H9 (cell line): ENCODE measurements around the gene MYLK4. TPM values are rescaled to one million over a fixed set of nuclear protein-coding genes. Genes with fewer than 3 reads are reported as not detected.

Source experiments
- DNase-seq: peaks from one replicate; pipeline ENCODE4 v3.0.0-alpha.2; 2017
- H2AFZ ChIP-seq: one replicate; pipeline ENCODE4 v1.6.1; 2013; ENCODE audit warnings: mild to moderate bottlenecking, low read length, control low read depth, moderate library complexity
- H2AK5ac ChIP-seq: 2 replicates; pipeline ENCODE4 v1.6.1; 2013; ENCODE audit warnings: low read length, control low read depth, mixed read lengths; ENCODE audit not compliant: insufficient read length
- H2BK120ac ChIP-seq: one replicate; pipeline ENCODE4 v1.6.1; 2013; ENCODE audit warnings: low read depth, mild to moderate bottlenecking, low read length, control low read depth, inconsistent platforms; ENCODE audit not compliant: poor library complexity, severe bottlenecking
- H2BK12ac ChIP-seq: 2 replicates; pipeline ENCODE4 v1.6.1; 2013; ENCODE audit warnings: low read length, control low read depth, mixed read lengths, low read depth; ENCODE audit not compliant: insufficient read length
- H2BK15ac ChIP-seq: 2 replicates; pipeline ENCODE4 v1.6.1; 2013; ENCODE audit warnings: low read depth, low read length, control low read depth
- H2BK20ac ChIP-seq: one replicate; pipeline ENCODE4 v1.6.1; 2013; ENCODE audit warnings: low read depth, mild to moderate bottlenecking, low read length, control low read depth, inconsistent platforms; ENCODE audit not compliant: poor library complexity, severe bottlenecking
- H2BK5ac ChIP-seq: 2 replicates; pipeline ENCODE4 v1.6.1; 2013; ENCODE audit warnings: low read length, control low read depth, mixed read lengths; ENCODE audit not compliant: insufficient read length
- H3K14ac ChIP-seq: 2 replicates; pipeline ENCODE4 v1.6.1; 2013; ENCODE audit warnings: low read length, control low read depth; ENCODE audit not compliant: insufficient read depth
- H3K18ac ChIP-seq: 2 replicates; pipeline ENCODE4 v1.6.1; 2013; ENCODE audit warnings: low read depth, mild to moderate bottlenecking, mixed read lengths, low read length, control low read depth; ENCODE audit not compliant: insufficient read length
- H3K23ac ChIP-seq: 2 replicates; pipeline ENCODE4 v1.6.1; 2013; ENCODE audit warnings: low read length, control low read depth, mixed read lengths, low read depth; ENCODE audit not compliant: insufficient read length
- H3K23me2 ChIP-seq: 2 replicates; pipeline ENCODE4 v1.6.1; 2013; ENCODE audit warnings: low read depth, mild to moderate bottlenecking, mixed read lengths, low read length, control low read depth; ENCODE audit not compliant: insufficient read length, poor library complexity, severe bottlenecking
- H3K27ac ChIP-seq: 2 replicates; pipeline ENCODE4 v1.5.1; 2013; ENCODE audit warnings: low read length, control low read depth, mixed read lengths, low read depth; ENCODE audit not compliant: insufficient read length
- H3K27me3 ChIP-seq: 2 replicates; pipeline ENCODE4 v1.6.1; 2013; ENCODE audit warnings: low read length, control low read depth, inconsistent platforms; ENCODE audit not compliant: insufficient read depth
- H3K4ac ChIP-seq: 2 replicates; pipeline ENCODE4 v1.6.1; 2013; ENCODE audit warnings: low read depth, mild to moderate bottlenecking, control low read depth, inconsistent platforms, low read length, moderate library complexity
- H3K4me1 ChIP-seq: 2 replicates; pipeline ENCODE4 v1.6.1; 2013; ENCODE audit warnings: low read length, control low read depth, inconsistent platforms; ENCODE audit not compliant: insufficient read depth
- H3K4me2 ChIP-seq: 2 replicates; pipeline ENCODE4 v1.6.1; 2013; ENCODE audit warnings: low read length, control low read depth, mixed read lengths; ENCODE audit not compliant: insufficient read length, insufficient read depth
- H3K56ac ChIP-seq: 2 replicates; pipeline ENCODE4 v1.6.1; 2013; ENCODE audit warnings: low read depth, mild to moderate bottlenecking, mixed read lengths, low read length, control low read depth; ENCODE audit not compliant: insufficient read length
- H3K79me1 ChIP-seq: 2 replicates; pipeline ENCODE4 v1.6.1; 2013; ENCODE audit warnings: low read depth, mild to moderate bottlenecking, moderate library complexity, low read length, control low read depth, inconsistent platforms; ENCODE audit not compliant: insufficient read depth, poor library complexity, severe bottlenecking
- H3K79me2 ChIP-seq: 2 replicates; pipeline ENCODE4 v1.6.1; 2013; ENCODE audit warnings: low read length, control low read depth, inconsistent platforms; ENCODE audit not compliant: insufficient read depth
- H3K9ac ChIP-seq: 2 replicates; pipeline ENCODE4 v1.6.1; 2013; ENCODE audit warnings: low read length, control low read depth, mixed read lengths; ENCODE audit not compliant: insufficient read length; ENCODE audit errors: extremely low read depth
- H3K9me3 ChIP-seq: one replicate; pipeline ENCODE4 v1.6.1; 2013; ENCODE audit warnings: low read depth, low read length, inconsistent platforms; ENCODE audit not compliant: control insufficient read depth
- H3T11ph ChIP-seq: one replicate; pipeline ENCODE4 v1.6.1; 2013; ENCODE audit warnings: mild to moderate bottlenecking, low read length, control low read depth, inconsistent platforms
- H4K20me1 ChIP-seq: one replicate; pipeline ENCODE4 v1.6.1; 2013; ENCODE audit not compliant: control insufficient read depth, insufficient read length, insufficient read depth
- H4K5ac ChIP-seq: 2 replicates; pipeline ENCODE4 v1.6.1; 2013; ENCODE audit warnings: low read depth, mild to moderate bottlenecking, mixed read lengths, low read length, control low read depth; ENCODE audit not compliant: insufficient read length
- H4K8ac ChIP-seq: replicated peaks from 2 replicates; pipeline ENCODE4 v1.6.1; 2013; ENCODE audit warnings: low read length, control low read depth, mixed read lengths, low read depth; ENCODE audit not compliant: insufficient read length
- H4K91ac ChIP-seq: 2 replicates; pipeline ENCODE4 v1.6.1; 2013; ENCODE audit warnings: low read depth, mild to moderate bottlenecking, moderate library complexity, mixed read lengths, low read length, control low read depth; ENCODE audit not compliant: insufficient read length
- H3K27ac Mint-ChIP-seq, 3 experiments: 2 replicates in 2 of 3; 3 replicates in 1 of 3; pipeline ENCODE4 v1.8.0; 2020 to 2021; ENCODE audit warnings: mixed read lengths in 3 of 3, mild to moderate bottlenecking in 1 of 3, moderate library complexity in 1 of 3
- H3K27me3 Mint-ChIP-seq: 2 replicates; pipeline ENCODE4 v1.8.0; 2021; ENCODE audit warnings: low read depth, mild to moderate bottlenecking, moderate library complexity, mixed read lengths
- H3K36me3 Mint-ChIP-seq, 3 experiments: 2 replicates in 2 of 3; 3 replicates in 1 of 3; pipeline ENCODE4 v1.8.0; 2020 to 2021; ENCODE audit warnings: low read depth in 3 of 3, mixed read lengths in 3 of 3; ENCODE audit not compliant: insufficient read depth in 1 of 3
- H3K4me1 Mint-ChIP-seq, 2 experiments: 2 replicates each; pipeline ENCODE4 v1.8.0; 2020; ENCODE audit warnings: mixed read lengths in 2 of 2
- H3K4me3 Mint-ChIP-seq, 2 experiments: 2 replicates in 1 of 2; 3 replicates in 1 of 2; pipeline ENCODE4 v1.8.0; 2020 to 2021; ENCODE audit warnings: mild to moderate bottlenecking in 2 of 2, mixed read lengths in 2 of 2, moderate library complexity in 1 of 2
- H3K9me3 Mint-ChIP-seq, 2 experiments: 2 replicates in 1 of 2; 3 replicates in 1 of 2; pipeline ENCODE4 v1.8.0; 2020; ENCODE audit warnings: mild to moderate bottlenecking in 2 of 2, mixed read lengths in 2 of 2, moderate library complexity in 1 of 2
- CTCF ChIP-seq: fragments of 200-600 bp; sonication (generic); conservative IDR thresholded peaks from 3 replicates; pipeline ENCODE4 v1.8.0; 2021; ENCODE audit warnings: antibody characterized with exemption, mild to moderate bottlenecking
- WGBS: extraction: QIAGEN DNeasy Blood & Tissue Kit; methylation state at CpG from one replicate; pipeline ENCODE4 v1.1.7; 2013; ENCODE audit warnings: missing lambda C conversion rate, low lambda C conversion rate, mixed read lengths; ENCODE audit not compliant: insufficient read length; ENCODE audit errors: extremely low coverage; 5-methylcytosine and 5-hydroxymethylcytosine counted together
- total RNA-seq: library from RNA; stranded (reverse); gene quantifications from 2 replicates; pipeline ENCODE4 v1.2.1, GENCODE V29; 2021

The MYLK4 gene
- total RNA-seq, 1 experiment from 2014 or later, result 0.28 TPM

- WGBS, result no CpG with 5 or more reads among the region's 3 CpGs
- Mint-ChIP-seq H3K4me3 (no peak overlapping the region), H3K36me3 (peaks cover 20 to 22% (median 22%) of the 10 kb centered on the region in 3 experiments)
Observed at GRCh38 chr6:2655844-2656433, 94.8 kb downstream of the MYLK4 start.

More at GRCh38 chr6:2655844-2656433, 94.8 kb downstream of the MYLK4 start:
- Histone ChIP-seq H3K79me2 (no peaks in the 10 kb centered on the region), H3K4me2 (no peak overlapping the region), H2BK5ac (no peak overlapping the region), H4K91ac (no peak overlapping the region), H4K5ac (no peak overlapping the region), H2AFZ (no peak overlapping the region), H3K23me2 (no peaks in the 10 kb centered on the region), H2BK120ac (no peak overlapping the region), H3K79me1 (no peaks in the 10 kb centered on the region), H2BK15ac (no peak overlapping the region), H3K14ac (no peak overlapping the region), H3K4me1 (peaks cover 3% of the 10 kb centered on the region; the same call in 1 of the 2 replicates), H4K8ac (no peak overlapping the region), H4K20me1 (no peaks in the 10 kb centered on the region), H3K18ac (no peak overlapping the region), H3K27me3 (no peaks in the 10 kb centered on the region), H3T11ph (no peak overlapping the region), H2BK12ac (no peak overlapping the region), H3K4ac (no peak overlapping the region), H2BK20ac (no peak overlapping the region), H3K27ac (no peak overlapping the region), H3K23ac (no peak overlapping the region), H2AK5ac (no peak overlapping the region), H3K56ac (no peak overlapping the region), H3K9me3 (no peaks in the 10 kb centered on the region), H3K9ac (no peak overlapping the region)
- Mint-ChIP-seq H3K9me3 (peaks cover 21 to 23% of the 10 kb centered on the region in 2 experiments), H3K4me1 (peaks cover 24 to 29% of the 10 kb centered on the region in 2 experiments), H3K27ac (peak overlapping the region in 2 of 3 experiments; percentile 9 to 92; a peak in 3 of 7 replicates), H3K27me3 (no peaks in the 10 kb centered on the region; the same call in 1 of the 2 replicates)
- no peak for DNase-seq
- no peak for TF ChIP-seq CTCF
